HG02981 (cell line): ENCODE data around the gene WDR91.

ENCODE experiments used
- ATAC-seq: cut with Tn5 transposase; IDR thresholded peaks from one replicate; pipeline ENCODE4 v1.9.1; 2021; ENCODE audit warnings: mild to moderate bottlenecking, moderate library complexity; ENCODE audit not compliant: unreplicated experiment

The WDR91 gene

GRCh38 chr7:135211179-135211945 lies at the start of gene WDR91:
Gene WDR91 (minus strand): TSS chr7:135211526. CDS start chr7:135211502, 24 bp downstream.
- ATAC-seq: peak; percentile 79

- no peak for ATAC-seq
Observed at GRCh38 chr7:135260470-135260869, 49.1 kb upstream of the WDR91 start.

- ATAC-seq: no peak
Observed at GRCh38 chr7:135259702-135260101, 48.4 kb upstream of the WDR91 start.

DNA sequence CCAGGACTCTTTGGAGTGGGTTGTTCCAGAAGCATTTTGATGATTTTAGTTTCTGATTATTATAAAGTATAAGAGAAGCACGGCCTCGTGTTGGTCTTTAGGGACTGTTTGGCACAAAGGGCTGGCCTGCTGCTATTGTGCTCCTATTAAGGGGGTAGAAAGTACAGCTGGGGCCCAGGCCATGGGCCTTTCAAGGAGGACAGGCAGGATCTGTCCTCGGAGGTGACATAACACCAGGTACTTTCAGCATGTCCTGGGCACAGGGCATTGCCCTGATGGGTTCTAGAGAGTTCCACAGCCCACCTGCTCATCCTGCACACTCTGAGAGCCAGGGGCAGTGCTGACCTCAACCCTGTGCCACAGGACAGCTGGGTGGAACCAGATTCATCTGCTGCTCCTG lies 47.3 kb upstream of the WDR91 start:
- ATAC-seq: no peak

DNA sequence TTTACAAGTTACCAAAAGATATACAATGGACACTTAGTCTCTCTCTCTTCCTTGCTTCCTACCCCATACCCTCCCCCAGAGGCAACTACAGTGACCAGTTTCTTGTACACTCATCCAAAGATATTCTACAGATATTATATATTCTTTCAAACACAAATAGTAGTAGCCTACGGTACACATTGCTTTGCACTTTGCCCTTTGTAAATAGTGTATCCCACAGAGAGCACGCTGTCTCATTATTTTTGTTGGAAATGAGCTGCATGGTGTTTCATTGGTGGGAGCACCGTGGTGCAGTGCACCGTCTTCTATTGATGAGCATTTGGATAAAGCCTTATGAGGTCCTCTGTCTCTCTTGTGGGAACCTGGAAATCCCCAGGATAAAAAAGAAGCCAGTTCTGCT lies 46.5 kb upstream of the WDR91 start:
- no peak for ATAC-seq

GRCh38 chr7:135253851-135254771 lies 42.8 kb upstream of the WDR91 start:
- ATAC-seq: no peak

- ATAC-seq: no peak
Observed at GRCh38 chr7:135251496-135252391, 40.4 kb upstream of the WDR91 start.

- ATAC-seq: no peak
Observed at GRCh38 chr7:135248546-135248945, 37.2 kb upstream of the WDR91 start.

- ATAC-seq: no peak
Observed at GRCh38 chr7:135247746-135248471, 36.6 kb upstream of the WDR91 start.

DNA sequence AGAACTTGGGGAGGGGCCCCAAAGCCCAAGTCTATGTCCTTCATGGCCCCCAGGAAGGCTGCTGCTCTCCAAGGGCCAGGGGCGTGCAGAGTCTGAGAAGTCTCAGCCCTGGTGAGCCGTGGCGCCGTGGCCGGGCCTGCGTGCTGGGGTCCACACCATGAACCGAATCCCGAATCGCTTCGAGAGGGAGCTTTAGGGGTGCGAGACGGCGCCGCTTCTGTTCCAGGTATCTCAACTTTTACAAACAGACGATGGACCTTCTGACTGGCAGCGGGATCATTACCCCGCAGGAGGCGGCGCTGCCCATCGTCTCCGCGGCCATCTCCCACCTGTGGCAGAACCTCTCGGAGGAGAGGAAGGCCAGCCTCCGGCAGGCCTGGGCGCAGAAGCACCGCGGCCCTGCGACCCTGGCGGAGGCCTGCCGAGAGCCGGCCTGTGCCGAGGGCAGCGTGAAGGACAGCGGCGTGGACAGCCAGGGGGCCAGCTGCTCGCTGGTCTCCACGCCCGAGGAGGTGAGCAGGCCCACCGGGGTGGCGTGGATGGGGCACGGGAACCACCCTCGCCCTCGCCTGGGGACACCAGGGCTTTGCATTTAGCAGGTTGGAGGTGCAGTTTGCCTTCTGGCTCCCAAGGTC lies 35.0 kb upstream of the WDR91 start:
- ATAC-seq: no peak

GRCh38 chr7:135245226-135246190 lies 34.2 kb upstream of the WDR91 start:
- ATAC-seq: no peak

GRCh38 chr7:135242096-135242684 lies 30.9 kb upstream of the WDR91 start:
- no peak for ATAC-seq

GRCh38 chr7:135240441-135240840 lies 29.1 kb upstream of the WDR91 start:
- no peak for ATAC-seq

- no peak for ATAC-seq
Observed at GRCh38 chr7:135239263-135239662, 27.9 kb upstream of the WDR91 start.

- ATAC-seq: no peak
Observed at GRCh38 chr7:135238112-135238744, 26.9 kb upstream of the WDR91 start.

GRCh38 chr7:135236727-135237126 lies 25.4 kb upstream of the WDR91 start:
- peak; percentile 79 for ATAC-seq

GRCh38 chr7:135235841-135236240 lies 24.5 kb upstream of the WDR91 start:
- ATAC-seq: no peak

DNA sequence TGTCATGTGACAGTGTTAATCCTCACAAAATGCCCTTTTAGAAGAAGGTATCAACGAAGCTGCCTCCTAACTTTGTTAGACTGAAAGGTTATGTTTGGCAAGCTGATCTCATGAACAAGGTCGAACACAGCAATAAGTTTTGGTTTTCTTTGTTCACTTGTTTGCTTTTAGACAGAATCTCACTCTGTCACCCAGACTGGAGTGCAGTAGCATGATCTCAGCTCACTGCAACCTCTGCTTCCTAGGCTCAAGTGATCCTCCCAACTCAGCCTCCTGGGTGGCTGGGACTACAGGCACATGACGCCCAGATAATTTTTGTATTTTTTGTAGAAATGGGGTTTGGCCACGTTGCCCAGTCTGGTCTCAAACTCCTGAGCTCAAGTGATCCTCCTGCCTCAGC lies 23.4 kb upstream of the WDR91 start:
- no peak for ATAC-seq
